HG03469 (cell line): Measurements from ENCODE around the gene HYLS1.
"Not testable (repeated sequence)": the region's sequence is repeated elsewhere in the genome, so short reads cannot be mapped to it uniquely, and the experiment has no call there.

Experiments
- ATAC-seq: cut with Tn5 transposase; IDR thresholded peaks from one replicate; pipeline ENCODE4 v1.9.1; 2021; ENCODE audit warnings: mild to moderate bottlenecking, moderate library complexity, moderate number of reproducible peaks; ENCODE audit not compliant: unreplicated experiment

HYLS1 gene

DNA sequence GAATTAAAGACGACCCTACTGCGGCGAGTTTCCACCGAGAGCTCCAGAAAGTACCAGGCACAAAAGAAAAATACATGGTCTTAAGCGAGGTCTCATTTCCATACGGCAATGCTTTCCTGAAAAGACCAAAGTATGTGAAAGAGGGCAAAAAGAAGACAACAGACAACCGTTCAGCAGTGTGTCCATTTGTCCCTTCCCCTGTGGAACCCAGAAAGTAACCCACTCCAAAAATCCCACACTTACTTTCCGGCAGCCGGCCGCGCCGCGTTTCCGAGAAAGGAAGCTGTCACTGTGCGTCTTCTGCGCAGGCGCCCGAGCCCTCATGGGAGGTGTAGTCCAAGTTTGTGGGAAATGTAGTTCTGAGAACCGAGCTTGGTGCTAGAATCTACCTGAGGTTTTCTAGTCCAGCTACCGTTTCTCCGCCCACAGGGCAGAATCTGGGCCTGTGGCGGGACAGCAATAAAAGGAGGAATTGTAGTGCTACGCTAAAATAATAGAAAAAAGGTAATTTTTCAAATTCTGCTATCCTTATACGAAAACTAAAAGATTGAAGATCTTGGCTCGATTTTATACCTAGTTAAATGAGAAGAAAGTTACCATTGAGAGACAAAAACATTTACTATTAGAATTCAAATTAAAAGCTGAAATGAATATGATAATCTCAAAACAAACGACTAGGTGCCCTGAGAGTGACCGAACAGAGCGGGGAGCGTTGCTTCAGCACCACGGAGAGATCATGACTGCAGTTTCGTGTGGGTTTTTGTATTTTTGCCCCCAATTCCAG is 15.7 kb downstream of the HYLS1 start, which contains the start of gene PUS3:
TSS of gene PUS3 (minus strand) at position 280 of the 784 bp plus-strand sequence. CDS start 6,922 bp downstream, outside the sequence.
- peak; percentile 95 for ATAC-seq

DNA sequence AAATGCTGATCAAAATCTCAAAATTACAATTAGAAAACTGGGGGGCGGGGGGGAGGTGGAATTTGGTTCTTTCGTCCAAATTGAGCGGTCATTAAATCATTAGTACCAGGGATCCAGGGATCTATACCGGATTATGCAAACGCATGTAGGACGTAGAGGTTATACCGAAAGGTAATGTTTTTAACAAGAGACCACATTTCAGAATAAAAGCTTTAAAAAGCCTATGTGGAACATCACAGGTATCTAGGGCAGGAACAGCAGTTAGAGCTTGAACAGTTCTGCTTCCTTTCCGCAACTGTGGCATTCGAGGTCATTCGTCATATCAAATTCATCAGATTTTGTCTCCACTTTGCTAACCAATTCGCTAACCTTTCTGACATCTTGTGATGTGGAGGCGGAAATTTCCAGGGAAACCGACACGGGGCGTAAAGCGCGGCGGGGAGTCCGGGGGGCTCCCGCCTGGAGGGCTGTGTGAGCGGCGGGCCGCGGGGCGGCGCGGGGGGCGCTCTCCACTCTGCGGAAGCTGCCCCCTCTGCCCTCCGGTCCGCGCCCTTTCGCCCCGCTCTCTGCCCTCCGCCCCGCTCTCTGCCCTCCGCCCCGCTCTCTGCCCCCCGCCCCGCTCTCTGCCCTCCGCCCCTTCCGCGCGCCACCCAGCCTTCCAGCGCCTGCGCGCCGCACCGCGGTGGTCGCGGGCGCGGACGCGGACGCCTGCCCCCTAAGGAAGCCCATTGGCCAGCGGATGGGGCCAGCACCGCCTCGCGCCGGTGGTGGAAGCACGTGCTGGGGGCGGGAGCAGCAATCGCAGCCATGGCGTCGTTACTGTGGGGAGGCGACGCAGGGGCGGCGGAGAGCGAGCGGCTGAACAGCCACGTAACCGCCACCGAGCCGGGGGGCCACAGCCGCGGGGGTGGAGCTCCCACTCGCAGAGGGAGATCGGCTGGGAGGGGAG is 16.5 kb downstream of the HYLS1 start, which contains the start of gene DDX25:
TSS of gene DDX25 (plus strand) at position 798 of the 949 bp plus-strand sequence. CDS start at position 808, 10 bp downstream.
- ATAC-seq: no peak

DNA sequence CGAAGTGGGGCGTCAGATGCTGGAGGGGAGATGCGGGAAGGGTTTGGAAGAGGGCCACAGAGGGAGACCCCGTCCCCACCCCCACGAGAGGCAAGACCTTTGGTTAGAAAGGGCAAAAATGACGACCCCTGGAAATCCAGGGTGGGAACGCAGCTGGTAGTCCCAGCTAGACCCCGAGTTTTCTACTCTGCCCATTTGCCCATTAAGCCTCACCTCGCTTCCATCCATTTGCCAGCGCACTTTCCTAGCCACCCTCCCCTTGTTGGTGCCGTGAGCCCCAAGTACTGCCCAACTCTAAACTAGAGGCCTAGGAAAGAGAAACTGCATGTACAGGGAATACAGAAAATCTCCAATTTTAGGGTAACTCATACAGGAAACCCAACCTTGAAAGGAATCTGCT is 17.2 kb downstream of the HYLS1 start:
- no peak for ATAC-seq

DNA sequence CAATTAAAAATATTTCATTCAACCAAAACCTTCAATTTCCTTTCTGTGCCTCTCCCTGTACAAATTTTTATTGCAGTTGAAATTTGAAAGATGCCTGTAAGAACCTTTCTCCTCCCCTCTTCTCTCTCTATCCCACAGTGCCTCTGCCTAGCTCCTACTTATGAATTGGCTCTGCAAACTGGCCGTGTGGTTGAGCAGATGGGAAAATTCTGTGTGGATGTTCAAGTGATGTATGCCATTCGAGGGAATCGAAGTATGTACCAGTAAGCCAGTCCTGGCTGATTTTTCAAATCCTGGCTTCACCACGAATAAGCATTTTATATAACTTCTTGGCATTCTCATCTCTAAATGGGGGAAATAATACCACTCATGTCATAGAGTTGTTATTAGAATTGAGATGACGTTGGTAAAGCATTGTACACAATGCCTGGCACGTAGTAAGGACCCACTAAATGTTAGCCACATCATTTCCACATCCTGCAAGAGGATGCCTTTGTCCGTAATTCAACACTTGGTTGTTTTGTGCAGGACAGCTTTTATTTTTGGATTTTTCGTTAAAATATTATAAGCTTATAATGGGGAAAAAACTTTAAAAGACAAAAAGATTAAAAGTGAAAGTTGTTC is 22.9 kb downstream of the HYLS1 start:
- no peak for ATAC-seq

DNA sequence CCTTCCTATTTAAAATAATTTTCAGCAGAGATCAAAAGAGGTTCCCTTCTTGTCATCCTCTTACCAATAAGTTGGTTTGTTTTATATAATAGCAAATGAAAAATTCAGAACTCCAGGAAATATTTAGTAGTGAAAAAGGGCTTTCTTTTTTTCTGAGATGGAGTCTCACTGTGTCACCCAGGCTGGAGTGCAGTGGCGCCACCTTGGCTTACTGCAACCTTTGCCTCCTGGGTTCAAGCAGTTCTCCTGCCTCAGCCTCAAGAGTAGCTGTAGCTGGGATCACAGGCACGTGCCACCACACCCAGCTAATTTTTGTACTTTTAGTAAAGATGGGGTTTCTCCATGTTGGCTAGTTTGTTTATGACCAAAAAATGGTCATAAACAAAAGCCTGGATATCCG is 27.1 kb downstream of the HYLS1 start:
- not testable (repeated sequence) for ATAC-seq

DNA sequence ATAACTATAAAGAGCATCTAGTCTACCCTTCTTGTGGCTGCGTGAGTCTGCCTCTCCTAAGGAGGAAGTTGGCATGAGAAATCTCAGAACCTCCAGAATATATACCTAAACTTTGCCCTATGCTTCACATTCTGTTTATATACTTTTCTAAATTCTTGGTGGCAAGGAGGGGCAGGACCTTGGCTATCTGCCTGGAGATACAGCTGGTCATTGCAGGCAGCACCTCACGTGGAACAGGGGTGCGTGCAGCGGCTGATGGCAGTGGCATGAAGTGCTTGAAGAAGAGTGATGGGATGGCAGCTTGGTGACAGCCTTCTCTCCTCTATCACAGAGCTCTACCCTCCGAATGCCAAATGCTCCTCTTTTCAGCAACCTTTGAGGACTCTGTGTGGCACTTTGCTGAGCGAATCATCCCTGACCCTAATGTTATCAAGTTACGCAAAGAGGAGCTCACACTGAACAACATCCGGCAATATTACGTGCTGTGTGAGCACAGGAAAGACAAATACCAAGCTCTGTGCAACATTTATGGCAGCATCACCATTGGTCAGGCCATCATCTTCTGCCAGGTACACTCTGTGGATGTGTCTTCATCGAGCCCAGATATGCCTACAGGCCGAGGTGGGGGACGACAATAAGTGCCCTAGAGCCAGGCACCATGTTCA is 29.3 kb downstream of the HYLS1 start:
- no peak for ATAC-seq

DNA sequence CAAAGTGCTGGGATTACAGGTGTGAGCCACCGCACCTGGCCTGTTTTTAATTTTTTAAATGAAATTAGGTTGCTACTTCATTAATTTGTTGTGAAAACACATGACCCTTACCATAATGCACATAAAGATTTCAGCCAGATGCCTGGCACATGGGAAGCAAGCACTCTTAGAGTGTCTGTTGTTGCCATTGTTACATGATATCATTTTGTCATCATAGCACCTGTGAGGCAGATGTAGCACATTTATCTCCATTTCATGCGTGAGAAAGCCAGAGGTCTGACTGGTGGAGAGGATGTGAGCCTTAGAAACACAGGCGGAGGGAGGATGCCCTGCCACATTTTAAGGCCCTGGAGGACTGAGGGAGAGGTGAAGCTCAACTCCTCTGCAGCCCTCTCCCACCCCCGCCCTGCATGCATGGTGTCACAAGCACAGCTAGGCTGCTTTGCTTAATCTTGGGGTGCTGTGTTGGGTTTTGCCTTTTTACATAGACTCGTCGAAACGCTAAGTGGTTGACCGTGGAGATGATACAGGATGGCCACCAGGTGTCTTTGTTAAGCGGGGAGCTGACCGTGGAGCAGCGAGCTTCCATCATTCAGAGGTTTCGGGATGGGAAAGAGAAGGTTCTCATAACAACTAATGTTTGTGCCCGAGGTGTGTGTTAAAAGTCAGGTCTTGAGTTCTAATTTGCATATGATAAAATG is 30.8 kb downstream of the HYLS1 start:
- ATAC-seq: no peak

DNA sequence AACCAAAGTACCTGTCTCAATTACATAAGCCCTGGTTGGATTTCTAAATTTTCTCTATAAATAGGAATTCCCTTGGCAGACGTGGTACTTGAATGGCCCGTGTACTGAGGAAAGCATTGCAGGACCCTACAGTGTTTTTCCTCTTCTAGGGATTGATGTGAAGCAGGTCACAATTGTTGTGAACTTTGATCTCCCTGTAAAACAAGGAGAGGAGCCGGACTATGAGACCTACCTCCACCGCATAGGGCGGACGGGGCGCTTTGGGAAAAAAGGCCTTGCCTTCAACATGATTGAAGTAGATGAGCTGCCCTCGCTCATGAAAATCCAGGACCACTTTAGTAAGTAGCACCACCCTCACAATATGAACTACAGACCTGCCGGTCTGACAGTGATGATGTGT is 33.6 kb downstream of the HYLS1 start:
- ATAC-seq: no peak

DNA sequence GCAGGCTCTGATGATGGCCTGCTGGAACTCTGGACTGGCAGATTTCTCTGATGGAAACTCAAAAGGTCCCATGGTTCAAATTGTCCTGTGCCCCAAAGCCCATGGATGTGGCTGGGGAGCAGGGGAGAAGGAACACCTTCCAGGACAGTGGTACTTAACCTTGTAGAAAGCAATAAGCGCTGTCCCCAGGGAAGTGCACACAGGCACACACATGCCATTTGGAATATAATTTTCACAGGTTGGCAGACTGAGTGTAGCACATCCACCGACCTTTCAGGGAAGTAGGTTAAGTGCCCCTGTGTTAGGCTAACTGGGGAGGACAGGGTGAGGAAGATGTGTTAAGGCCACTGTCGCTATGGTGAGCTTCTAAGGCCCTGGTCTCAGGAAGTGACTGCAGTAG is 34.7 kb downstream of the HYLS1 start:
- no peak for ATAC-seq

DNA sequence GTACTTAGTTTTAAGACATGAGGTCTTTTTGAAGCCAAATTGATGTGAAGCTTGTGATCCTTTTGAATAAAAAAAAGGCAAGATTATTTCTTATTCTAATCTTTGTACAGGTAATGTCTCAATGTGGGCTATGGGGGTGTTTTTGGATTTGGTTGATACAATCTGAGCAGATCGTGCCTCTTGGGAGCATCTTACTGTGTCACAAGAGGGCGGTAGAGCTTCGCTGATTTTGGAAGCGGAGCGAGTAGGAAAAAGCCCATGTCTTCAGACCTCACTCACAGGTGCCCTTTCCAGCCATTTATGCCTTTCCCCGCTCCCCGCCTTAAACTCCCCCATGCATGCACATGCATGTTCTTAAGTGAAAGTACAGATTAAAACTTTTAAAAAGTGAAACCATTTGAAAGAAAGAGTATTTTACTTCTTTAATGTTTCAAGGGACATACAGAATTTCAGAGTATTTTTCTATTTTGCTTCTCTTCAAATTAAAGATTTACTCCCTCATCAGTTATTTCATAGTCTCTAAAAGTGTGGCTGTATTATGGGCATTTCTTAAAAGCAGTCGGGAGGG is 35.6 kb downstream of the HYLS1 start:
- no peak for ATAC-seq

DNA sequence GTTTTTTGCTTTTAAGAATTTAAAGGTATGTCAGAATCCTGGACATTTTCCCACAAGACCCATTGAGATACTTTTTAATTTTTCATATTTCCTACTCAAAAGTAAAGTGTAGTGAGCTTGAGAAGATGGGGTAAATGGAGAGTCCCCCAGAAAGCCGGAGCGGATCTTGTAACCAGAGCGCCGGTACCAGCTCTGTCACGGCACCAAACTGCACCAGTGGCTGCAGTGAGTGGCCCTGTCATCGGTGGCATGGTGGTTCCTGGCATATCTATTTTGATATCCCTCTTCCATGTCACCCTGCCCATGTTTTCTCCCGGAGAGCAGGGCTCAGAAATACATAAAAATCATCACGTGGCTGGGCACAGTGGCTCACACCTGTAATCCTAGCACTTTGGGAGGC is 36.2 kb downstream of the HYLS1 start:
- ATAC-seq: no peak

DNA sequence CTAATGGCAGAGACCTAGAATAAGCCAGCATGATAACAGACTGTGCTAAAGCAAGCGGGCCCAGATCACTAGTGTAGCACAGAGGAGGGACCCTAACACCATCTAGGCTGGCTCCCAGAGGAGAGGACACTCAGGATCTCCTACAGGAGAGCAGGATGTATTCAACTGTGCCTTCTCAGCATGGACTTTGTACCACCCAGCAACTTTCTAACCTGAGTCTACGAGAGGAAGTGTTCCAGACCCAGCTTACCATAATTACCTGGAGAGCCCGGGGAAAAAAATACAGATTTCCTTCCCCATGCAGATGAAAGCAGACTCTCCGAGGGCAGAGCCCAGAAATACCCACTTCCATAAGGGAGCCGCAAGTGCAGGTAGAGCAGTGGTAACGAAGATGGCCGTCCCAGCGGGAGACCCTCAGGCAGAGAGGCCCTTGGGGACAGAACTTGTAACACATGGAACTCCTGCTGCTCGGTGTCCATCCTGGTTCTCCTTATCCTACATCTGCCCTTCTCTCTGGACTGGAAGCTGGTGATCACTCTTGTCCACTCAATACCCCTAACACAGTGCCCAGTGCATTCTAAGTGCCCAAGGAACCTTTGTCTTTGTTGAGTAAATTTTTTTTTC is 37.0 kb downstream of the HYLS1 start:
- no peak for ATAC-seq

DNA sequence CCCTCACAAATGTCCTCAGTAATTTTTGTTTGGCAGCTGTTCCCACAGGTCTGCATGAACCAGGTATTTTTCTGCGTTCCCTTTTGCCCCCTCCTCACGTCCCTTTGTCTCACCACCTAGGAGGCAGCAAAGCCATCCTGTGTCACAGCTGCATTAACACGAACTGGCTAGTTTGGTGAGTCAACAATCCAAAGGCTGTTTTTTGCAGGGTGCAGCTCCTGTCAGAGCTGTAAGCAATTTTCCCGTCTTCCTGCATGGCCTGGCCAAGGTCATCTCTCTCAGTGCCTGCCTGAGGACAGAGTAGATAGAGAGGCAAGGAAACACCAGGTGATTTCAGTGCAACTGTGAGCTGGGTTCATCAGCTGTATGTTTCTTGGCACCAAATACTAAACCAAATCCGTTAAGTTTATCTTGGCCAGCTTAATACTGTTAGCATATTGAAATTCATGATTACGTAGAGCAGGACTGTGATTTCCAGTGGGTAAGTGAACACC is 37.8 kb downstream of the HYLS1 start:
- no peak for ATAC-seq

DNA sequence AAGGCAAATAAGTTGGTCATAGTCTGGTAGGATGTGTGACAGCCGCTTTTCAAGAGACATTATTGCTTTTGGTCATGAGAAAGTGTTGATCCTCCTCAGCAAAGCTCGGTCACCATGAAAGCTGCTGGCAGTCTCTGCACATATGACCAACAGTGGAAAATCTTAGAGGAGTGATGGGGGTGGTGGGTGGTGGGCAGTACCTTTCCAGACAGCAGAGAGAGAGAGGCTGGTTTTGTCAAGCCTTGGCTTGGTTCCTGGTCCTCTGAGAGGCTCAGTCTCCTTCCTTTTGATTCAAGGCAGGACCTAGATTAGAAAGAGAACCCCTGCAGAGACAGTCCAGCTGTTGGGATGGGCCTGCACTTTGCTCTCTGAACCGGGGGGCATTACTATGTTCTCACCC is 38.3 kb downstream of the HYLS1 start:
- ATAC-seq: no peak

DNA sequence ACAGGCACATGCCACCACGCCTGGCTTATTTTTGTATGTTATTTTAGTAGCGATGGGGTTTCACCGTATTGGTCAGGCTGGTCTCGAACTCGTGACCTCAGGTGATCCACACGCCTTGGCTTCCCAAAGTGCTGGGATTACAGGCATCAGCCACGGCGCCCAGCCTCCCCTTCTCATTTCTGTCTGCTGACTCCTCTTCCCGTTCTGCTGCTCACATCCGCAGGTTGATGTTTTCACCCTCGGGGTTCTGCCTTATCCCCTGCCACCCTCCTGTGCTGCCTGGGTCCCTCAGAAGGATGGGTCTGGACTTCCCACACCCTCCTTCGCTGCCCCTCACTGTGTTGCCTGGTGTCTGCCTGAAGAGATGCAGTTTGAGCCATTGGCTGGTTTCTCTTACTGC is 39.2 kb downstream of the HYLS1 start:
- ATAC-seq: no peak

DNA sequence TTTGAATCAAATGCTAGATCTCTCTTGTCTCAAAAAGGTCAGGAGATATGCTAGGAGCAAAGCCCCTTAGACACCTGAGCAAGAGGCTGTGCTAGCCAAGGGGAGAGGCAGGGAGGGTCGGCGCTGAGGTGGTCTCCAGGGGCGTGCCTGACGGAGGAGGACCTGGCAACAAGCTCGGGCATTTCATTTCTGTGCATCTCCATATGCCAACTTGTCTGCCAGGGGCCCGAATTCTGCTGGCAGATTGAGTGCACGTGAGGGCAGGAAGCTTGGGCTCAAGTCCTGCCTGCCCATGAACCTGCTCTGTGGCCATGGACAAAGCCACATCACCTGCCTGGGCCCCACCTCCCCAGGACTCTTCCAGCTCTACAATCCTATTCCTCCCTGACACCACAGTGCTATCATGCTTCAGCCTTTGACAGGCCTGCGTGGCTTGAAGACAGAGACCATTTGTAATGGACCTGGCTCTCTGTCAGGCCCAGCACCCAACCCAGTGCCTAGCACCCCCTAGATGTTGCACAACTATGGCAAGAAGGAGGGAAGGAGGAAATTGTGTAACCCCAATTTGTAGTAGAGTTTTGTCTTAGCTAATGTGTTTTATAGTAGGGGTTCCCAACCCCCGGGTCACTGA is 42.1 kb downstream of the HYLS1 start:
- ATAC-seq: no peak

DNA sequence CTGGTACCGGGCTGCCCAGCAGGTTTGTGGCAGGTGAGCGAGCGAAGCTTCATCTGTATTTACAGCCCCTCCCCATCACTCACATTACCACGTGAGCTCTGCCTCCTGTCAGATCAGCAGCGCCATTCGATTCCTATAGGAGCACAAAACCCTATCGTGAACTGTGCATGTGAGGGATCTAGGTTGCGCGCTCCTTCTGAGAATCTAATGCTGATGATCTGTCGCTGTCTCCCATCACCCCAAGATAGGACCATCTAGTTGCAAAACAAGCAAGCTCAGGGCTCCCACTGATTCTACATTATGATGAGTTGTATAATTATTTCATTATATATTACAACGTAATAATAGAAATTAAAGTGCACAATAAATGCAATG is 42.6 kb downstream of the HYLS1 start:
- ATAC-seq: no peak

DNA sequence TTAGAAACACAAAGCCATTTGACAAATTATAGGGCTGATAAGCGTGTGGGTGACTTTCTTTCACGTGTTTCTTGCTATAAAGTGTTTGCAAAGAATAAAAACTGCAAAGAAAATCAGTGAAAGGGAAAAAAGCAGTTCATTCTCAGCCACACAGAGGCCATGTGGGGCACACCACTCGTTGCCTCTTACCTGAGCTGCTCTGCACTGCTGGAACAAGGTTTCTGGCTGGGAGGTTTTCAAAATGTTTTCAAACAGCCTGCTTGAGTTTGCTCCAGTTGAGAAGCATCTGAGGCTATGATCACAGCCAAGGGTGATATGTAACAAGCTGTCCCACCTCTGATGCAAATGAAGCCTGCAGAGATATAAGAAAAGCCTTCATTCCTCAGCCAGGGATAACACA is 43.6 kb downstream of the HYLS1 start:
- no peak for ATAC-seq

DNA sequence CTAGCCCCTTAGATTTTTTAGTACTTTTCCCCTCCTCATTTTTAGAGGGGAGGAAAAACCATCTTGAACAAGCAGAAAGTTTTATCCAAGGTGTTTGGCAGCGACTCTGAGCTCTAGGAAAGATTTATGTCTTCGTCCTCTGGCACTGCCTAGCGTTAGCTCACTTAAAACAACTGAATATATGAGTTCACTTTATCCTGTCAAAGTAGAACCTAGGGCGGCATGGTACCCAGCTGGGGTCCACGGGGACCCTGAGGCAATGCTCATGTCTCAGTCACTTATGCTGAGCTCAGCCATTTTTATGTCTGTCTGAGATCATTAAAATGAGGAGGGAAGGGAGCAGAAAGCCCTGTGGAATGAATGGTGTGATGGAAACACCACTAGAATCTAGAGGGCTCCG is 44.2 kb downstream of the HYLS1 start:
- no peak for ATAC-seq
